ENCODE measurements around the gene COX7A2.

COX7A2 gene, protein sequence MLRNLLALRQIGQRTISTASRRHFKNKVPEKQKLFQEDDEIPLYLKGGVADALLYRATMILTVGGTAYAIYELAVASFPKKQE

DNA sequence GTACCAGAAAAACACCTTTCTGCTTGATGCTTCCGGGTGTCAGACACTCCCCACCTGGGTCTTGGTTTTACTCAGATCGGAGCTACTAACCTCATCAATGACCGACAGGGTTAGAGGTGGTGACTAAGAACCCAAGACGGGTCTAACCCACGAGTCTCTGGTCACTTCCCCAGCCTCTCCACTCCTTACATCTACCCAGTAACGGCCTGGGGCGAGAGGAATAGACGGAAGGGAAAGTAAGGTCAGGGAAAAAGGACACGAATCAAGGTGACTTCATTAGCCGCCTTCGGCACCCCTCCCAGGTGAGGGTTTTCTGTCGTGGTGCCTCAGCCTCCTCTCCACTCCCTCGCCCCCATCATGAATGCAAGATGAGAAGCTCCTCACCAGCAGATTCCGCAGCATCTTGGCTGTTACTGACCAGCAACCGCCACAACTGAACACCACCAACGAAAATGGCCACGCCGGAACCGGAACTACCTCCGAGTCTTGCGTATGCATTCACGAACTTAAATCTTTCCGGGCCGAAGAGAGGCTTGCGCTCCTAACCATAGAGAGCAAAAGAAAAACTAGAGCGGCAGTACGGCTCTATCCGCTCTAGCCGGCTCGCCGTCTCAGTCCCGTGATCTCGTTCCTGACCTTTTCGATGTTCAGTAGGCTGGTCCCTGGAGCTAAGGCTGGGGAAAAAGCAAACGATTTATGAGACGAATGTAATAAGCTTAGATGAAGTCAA lies at the start of gene COX7A2:
Gene COX7A2 (minus strand): TSS at position 469 of the 730 bp plus-strand sequence. CDS start 67 bp downstream, at position 402.
- peak; percentile 90 for DNase-seq

DNA sequence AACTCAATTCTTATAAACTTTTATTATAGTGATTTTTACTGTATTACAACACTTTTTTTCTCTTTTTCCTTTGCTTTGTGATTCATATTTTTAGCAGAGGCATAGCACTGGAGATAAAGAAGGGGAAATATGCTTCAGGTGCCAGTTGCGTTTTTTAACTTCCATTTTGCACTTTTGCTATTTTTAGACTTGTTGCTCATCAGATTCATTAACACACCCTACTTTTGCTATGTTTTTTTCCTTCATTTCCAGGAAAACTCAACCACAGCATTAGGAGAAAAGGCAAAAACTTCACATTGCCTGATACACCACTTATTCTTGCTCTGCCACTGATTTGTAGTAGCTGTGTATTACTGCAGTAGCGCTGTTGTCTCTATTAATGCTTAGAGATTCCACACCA lies 49.0 kb upstream of the COX7A2 start:
- no peak for DNase-seq

DNA sequence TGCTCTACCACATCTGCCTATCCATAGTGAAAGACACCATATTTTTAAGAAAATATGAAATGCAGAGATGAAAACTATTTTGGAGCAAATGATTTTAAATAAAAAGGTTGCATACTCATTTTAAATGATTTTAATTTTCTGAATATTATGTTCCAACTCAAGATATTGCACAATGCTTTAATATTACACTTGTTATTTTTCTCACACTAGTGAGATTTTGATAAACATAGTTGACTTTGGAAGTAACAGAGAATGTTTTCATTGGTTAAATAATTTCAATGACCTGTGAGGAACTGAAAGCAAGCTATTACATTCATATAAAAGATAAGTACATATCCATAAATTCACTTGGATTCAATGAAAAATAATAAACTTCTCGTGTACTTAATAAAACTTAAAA lies 48.1 kb upstream of the COX7A2 start:
- no peak for DNase-seq

DNA sequence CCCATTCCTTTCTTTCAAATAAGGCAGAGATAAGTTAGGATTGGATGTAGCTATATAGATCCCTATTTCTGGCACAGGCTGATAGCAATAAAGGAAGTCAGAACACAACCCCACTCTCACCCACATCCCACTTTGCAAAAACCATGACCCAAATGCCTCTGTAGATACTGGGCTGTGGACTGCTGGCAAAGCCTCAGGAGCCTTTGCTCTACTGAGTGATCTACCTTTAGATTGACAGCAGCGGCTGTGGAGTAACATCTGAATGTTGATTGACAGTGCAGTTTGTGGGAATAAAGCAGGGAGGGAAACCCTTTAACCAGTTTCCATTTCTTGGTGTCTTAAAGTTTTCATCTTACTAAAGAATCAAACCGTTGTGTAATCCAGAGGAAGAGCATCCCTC lies 47.7 kb upstream of the COX7A2 start:
- DNase-seq = no peak

DNA sequence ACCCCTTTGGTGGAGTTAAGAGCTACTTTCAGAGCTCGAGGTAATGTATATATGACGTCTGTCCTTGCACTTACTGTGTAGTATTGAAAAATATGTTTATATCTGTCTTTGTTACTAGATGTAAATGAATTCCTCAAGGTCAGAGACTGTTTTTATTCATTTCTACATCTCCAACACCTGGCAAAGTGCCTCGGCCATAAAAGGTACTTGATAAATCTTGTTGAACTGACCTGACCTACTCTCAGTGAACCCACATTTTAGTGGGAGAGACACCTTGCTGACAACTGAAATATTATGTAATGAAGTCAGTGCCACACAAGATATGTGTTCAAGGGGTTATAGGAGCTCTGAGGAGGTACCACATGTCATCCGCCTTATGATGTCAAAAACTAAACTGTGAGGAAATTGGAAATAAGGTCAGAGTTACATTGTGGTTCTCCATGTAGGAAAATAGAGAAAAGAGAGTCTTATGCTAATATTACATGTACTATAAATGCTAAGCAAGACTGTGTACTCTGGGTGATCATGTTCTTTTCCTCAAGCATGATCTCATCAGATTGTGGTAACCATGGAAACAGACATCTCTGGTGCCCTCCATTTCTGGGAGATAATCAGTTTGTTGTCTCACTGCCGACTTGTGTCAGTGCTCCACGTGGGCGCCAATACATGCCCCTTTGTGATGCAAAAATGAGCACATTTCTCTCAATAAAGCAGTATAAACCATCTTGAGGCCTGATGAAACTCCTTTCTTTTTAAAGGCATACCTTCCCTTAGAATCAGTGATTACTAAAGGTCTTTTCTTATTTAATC lies 46.7 kb upstream of the COX7A2 start:
- DNase-seq = no peak

DNA sequence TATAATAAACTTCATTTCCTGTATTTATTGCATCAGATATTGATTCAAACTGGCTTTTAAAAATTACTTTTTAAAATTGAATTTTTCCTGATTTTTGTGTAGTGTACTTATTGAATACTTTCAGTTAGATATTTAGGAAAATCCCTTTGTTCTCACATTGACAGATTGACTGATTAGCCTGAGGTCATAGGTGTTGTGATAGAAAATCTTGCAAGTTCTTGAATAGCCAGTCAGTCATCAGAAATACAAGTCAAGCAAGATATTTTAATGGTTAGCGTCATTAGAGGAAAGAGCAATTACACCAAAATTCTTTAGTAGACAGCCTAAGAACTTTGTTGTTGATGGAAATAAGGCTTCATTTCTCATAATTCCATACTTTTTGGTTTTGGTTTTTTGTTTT lies 44.4 kb upstream of the COX7A2 start:
- DNase-seq = no peak

DNA sequence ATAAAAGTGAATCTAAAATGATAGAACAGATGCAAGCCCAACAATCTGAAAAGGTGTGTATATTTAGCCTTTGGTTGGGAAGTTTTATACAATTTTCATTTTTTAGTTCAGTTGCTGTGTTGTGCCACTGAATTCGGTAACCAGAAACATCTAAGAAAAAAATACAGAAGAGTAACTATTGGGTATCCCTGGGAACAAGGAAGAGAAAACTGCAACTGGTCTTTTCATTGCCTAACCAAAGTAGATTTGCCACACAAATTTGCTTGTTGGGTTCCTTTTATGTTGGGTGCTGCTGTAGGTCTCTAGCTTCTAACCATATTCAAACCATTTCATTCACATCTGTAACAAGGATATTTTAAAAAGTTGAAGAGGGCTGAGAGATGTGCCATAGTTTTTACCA lies 43.8 kb upstream of the COX7A2 start:
- no peak for DNase-seq

DNA sequence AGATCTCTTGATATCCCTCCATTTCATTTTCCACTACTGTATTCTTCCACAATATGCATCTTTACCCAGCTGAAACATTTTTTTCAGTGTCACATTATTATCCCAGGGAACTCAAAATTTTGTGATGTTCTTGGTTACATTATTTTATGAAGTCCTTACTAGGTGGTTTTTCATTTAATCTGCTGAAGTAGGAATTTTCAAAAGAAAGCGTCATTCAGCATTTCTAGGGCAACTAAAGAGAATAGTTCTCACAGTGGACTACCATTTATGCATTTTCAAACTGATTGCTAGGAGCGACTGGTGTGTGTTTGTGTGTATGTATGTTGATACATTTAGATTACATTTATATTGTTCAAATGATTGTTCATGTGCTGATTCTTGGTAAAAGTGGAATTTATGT lies 43.4 kb upstream of the COX7A2 start:
- DNase-seq = no peak

DNA sequence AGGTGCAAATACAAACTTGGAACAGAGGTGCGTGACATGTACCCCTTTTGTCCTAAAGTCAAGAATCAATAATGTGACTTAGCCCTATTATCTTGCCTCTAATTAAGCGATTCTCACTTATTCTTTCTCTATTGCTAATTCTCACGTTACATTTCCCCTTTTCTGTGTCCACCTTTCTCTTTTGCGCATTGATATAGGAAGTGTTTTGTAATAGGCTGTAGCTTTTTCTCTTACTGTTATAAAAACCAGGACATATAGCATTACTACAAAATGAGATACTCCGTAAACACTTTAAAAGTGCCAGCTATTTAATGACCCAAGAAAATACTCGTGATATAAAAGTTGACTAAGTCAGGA lies 41.7 kb upstream of the COX7A2 start:
- DNase-seq = no peak

DNA sequence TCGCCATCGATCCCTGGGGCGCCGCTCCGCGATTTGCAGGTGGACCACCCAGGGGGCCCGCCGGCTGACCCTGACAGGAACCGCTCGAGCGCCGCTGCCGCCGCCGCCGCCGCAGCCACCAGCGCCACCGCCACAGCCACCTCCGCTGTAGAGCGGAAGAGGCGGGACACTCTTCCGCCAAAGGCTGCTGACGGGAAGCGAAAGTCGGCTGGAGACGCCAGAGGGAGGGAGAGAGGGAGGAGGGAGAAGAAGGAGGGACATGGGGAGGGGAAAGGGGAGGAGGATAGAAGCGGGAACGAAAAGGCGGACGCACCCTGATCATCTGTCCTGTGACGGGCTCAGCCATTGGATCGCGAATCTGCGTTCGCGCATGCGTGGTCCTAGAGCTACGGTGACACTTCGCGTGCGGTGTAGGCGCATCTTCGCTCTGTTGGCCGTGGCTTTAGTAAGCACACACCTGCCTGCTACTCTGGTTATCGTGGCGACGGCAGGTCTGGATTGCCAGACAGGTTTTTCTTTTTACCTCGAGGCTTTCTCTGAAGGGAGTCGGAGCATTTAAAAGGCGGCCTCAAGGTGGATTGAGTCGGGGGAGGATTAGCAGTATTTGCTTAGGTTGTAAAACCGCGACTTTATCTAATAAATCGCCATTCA lies 41.2 kb upstream of the COX7A2 start, which contains the start of gene TMEM30A:
Gene TMEM30A (minus strand): TSS at position 161 of the 651 bp plus-strand sequence. CDS start 154 bp downstream, at position 7.
- DNase-seq = peak; percentile 95

DNA sequence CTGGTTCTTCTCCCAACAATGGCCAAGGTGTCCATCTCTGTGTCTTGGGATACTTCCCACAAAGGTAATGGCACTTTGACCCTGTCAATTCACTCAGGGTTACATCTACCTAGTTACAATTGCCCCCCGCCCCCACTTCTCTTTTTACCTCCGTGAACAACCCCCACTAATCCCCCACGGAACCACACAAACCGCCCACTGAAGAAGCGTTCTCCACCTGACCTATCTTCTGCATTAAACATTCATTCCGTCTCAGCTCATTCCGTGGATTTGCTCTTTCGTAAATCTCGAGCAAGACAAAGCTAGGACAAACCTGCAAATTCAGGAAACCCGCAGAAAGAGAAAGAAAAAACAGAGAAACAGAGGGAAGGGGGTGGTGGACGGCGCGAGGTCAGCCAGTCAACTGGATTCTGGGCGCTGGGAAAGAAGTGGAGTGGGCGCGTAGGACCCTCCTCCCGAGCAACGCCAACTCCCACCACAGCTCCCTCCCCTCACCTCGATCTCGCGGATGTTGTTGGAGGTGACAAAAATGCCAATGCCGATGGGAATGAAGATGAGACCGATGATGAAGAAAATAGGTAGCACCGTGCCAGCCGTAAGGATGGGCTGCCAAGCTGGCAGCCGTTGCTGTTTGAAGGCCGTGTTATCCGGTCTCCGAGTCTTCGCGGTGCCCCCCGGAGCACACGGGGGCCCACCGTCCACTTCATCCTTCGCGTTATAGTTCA lies 40.5 kb upstream of the COX7A2 start:
- no peak for DNase-seq

DNA sequence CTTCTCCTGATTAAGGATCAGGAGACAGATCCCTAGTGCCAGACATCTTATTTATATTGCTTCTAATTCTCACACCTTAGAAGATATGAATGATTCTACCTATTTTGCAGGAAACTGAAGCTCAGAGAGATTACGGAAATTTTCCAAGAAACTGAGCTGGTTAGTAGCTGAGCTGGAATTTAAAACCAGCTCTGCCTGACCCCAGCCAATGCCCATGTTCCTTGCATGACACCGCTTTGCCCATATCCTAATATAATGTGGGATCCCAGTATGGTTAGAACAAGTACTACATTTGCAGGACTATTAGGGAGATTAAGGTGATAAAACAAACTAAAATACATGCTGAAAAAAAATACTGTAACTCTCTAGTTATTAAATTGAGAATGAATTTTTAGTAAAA lies 39.1 kb upstream of the COX7A2 start:
- no peak for DNase-seq

DNA sequence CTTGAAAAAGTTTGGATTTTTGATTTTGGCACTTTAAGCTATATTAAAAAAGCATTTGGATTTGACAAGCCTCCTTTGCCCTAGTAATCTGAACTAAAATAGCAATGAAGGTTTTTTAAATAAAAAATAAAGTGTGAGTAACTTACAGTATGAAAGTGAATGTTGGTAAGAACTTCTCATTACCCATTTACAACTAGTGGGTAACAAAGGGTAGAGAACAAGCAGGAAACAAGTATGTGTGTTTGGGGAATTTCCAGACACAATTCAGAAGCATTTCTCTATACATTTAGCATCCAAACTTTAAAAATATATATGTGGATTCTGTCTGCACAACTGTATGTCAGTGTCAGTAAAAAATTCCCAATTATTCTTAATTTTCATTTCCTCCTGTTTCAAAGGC lies 38.1 kb upstream of the COX7A2 start:
- DNase-seq = no peak

DNA sequence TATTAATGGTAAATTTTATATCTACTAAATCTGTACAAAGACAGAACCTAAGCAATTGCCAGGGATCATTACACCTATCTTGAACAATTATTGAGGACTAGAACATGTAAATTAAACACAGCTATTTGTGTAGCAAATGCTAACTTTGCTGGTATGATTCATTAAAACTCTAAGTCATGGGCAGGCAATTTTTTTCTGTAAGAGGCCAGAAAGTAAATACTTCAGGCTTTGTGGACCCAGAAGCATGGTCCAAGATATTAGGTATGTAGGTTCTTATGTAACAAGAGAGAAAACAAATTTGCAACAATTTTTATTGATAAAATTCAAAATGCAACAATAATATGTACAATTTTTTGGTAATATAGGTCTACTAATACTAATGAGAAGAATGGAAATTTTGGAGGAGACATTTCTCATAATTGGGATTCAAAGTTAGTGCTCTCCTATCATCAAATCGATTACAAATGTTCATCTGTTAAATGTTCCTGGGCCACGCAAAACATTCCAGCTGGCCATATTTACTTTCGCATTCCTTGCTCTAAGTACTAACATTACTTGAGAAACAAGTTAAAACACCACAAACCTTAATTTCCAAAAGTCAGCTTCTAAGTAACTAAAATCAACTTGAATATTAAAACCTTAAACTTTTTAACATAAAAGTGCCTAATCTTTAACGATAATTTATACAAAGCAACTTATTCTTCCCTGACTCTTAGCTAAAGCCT lies 36.7 kb upstream of the COX7A2 start:
- no peak for DNase-seq

DNA sequence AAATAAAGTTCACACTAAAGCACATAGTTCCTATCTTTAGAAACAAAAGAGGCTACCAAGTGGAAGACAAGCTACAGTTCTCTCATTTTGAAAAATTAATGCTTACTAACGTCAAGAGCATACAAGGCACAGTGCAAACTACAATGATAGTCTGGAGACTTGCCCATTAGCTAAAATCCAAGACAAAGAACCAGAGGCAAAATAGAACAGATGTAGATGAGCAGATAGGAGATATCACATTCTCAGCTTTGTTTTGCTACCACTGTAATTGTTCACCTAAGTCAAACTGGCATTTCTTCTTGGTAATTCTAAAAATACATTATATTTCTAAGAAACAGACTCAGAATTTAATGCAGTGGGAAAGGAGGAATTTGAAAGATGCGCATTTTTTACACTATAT lies 35.8 kb upstream of the COX7A2 start:
- DNase-seq = no peak

DNA sequence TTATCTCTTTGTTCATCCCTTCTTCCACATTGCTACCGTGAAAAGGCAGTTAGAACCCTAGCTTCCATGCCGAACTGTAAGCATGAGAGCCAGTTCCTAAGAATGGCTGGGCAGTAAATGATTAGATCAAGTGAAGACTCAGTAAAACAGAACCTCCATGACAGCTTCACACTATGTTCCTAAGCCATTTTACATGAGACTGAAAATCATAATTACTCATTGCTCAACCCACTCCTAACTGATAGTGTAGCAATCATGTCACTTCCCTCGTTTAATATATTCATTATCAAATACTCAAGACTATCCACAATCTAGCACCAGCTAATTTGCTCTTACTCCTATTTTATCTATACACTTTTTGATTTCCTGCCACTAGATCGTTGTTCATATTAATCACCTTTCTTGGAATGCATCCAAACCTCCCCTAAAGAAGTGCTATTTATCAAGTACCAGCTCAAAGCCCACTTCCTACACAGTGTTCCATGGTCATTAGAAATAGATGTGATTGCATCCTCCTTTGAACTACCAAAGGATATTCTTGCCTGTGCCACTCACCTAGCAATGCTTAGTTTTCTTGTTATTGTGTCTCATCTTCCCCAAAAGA lies 35.0 kb upstream of the COX7A2 start:
- DNase-seq = no peak

DNA sequence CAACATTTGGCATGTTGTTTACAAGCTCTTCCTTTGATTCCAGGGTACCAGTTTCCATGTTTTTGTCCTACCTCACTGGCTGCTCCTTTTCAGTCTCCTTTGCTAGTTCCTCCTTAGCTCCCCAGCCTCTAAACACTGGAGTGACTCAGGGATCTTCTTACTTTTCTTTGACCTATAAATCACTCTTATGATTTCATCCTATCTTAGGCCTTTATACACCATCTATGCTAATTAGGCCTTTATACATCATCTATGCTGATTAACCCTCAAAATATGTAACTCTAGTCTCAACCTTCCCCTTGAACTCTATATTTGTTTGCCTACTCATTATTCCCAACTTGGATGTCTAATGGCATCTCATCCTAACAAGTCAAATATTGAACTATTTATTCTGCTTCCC lies 31.5 kb upstream of the COX7A2 start:
- DNase-seq = no peak

DNA sequence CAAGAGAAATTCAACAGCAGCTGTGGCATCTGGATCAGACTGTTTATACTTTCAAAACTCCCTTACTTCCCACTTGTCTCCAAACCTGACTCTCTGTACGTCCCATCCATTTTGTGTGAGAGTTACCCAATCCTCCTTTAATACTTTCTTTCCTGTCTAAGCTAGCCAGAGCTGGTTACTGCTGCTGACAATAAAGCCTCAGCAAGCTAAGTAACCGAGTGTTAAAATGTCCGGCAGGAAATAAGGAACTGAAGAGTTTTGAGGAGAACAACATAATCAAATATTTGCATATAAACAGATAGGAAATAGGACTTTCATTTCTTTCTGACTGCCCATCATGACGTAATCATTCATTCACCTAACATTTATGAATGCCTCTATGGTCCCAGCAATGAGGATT lies 29.4 kb upstream of the COX7A2 start:
- DNase-seq = no peak

DNA sequence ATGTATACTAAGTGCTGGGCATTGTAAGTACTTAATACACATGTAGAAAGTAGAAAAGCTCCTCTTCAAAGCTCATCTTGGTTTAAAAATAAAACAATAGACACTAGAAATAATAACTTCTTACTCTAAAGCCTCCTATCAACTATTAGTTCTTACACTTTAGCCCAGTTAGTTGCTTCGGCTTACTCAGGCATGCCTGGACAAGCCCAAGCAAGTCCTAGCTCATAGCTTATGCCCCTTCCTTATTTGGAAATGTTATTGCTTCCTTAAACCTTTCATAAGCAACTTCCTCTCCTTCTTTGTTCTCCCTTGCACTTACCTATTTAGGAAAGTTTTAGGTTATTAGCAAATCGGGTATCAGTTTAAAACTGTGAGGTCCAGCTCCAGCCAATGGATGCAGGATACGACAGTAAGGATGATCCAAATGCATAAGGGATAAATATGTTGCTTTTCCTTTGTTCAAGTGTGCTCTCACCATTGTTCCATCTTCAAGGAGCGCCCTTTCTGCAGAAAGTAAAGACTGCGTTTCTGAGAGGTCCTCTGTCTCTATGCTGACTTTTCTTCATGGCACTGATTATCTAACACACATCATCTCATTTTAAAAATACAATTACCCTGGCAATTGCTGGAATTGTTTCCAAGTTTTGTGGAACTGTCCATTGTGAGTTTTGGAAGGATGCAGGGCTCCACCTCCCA lies 28.7 kb upstream of the COX7A2 start:
- DNase-seq = no peak

DNA sequence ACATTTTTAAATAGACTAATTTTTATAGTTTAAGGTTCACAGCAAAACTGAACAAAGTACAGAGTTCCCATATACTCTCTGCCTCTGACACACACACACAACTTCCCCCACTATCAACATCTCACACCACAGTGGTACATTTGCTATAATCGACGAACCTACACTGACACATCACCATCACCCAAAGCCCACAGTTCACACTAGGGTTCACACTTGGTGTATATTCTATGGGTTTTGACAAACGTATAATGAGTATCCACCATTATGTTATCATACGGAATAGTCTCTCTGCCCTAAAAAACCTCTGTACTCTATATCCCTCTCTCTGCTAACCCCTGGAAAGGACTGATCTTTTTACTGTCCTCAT lies 25.4 kb upstream of the COX7A2 start:
- no peak for DNase-seq

All from right forelimb (tissue), 1 donor.